ENCODE data around the gene GRM5. TPM values are rescaled to one million over a fixed set of nuclear protein-coding genes. Genes with fewer than 3 reads are reported as not detected.

GRM5 gene
- total RNA-seq, 1 experiment from 2014 or later: 0.34 TPM

- DNase-seq (ENCODE audit: low read depth): peak; percentile 54
Observed at GRCh38 chr11:88709567-88709966, 356.2 kb downstream of the GRM5 start.

- no peak for DNase-seq (ENCODE audit: low read depth)
Observed at GRCh38 chr11:88704485-88704884, 361.3 kb downstream of the GRM5 start.

- DNase-seq (ENCODE audit: low read depth): no peak
Observed at GRCh38 chr11:88701816-88702215, 364.0 kb downstream of the GRM5 start.

GRCh38 chr11:88697139-88697538 lies 368.6 kb downstream of the GRM5 start:
- DNase-seq (ENCODE audit: low read depth): no peak

- peak; percentile 13 for DNase-seq (ENCODE audit: low read depth)
Observed at GRCh38 chr11:88695689-88696414, 369.9 kb downstream of the GRM5 start.

GRCh38 chr11:88692306-88693086 lies 373.3 kb downstream of the GRM5 start:
- no peak for DNase-seq (ENCODE audit: low read depth)

GRCh38 chr11:88689548-88690240 lies 376.1 kb downstream of the GRM5 start:
- no peak for DNase-seq (ENCODE audit: low read depth)

- DNase-seq (ENCODE audit: low read depth): no peak
Observed at GRCh38 chr11:88683024-88683423, 382.8 kb downstream of the GRM5 start.

- DNase-seq (ENCODE audit: low read depth): peak; percentile 93
Observed at GRCh38 chr11:88680806-88681205, 385.0 kb downstream of the GRM5 start.

GRCh38 chr11:88666364-88666763 lies 399.4 kb downstream of the GRM5 start:
- no peak for DNase-seq (ENCODE audit: low read depth)

- DNase-seq (ENCODE audit: low read depth): peak; percentile 3
Observed at GRCh38 chr11:88657076-88657738, 408.6 kb downstream of the GRM5 start.

- DNase-seq (ENCODE audit: low read depth): no peak
Observed at GRCh38 chr11:88656283-88656682, 409.5 kb downstream of the GRM5 start.

GRCh38 chr11:88655656-88656055 lies 410.1 kb downstream of the GRM5 start:
- no peak for DNase-seq (ENCODE audit: low read depth)

- DNase-seq (ENCODE audit: low read depth): no peak
Observed at GRCh38 chr11:88655196-88655595, 410.6 kb downstream of the GRM5 start.

- DNase-seq (ENCODE audit: low read depth): no peak
Observed at GRCh38 chr11:88651556-88651955, 414.2 kb downstream of the GRM5 start.

- no peak for DNase-seq (ENCODE audit: low read depth)
Observed at GRCh38 chr11:88644724-88645123, 421.1 kb downstream of the GRM5 start.

- no peak for DNase-seq (ENCODE audit: low read depth)
Observed at GRCh38 chr11:88632163-88632562, 433.6 kb downstream of the GRM5 start.

- DNase-seq (ENCODE audit: low read depth): peak; percentile 64
Observed at GRCh38 chr11:88631497-88631896, 434.3 kb downstream of the GRM5 start.

- peak; percentile 55 for DNase-seq (ENCODE audit: low read depth)
Observed at GRCh38 chr11:88629496-88629895, 436.3 kb downstream of the GRM5 start.

- DNase-seq (ENCODE audit: low read depth): no peak
Observed at GRCh38 chr11:88626216-88626615, 439.6 kb downstream of the GRM5 start.

- no peak for DNase-seq (ENCODE audit: low read depth)
Observed at GRCh38 chr11:88623531-88623930, 442.3 kb downstream of the GRM5 start.

Data from HT1080 (cell line).